Inflammatory macrophage (primary cell): Measurements from ENCODE around the gene SPTBN1.
A peak's percentile ranks its signal among the peaks of the same experiment; 100 is the strongest.

Experiments used
- DNase-seq, 2 donors: peaks; one replicate each; pipeline ENCODE4 v3.0.0-alpha.2; 2020 to 2022

The SPTBN1 gene

GRCh38 chr2:54615832-54616534 is 159.9 kb downstream of the SPTBN1 start:
- DNase-seq: no peak

GRCh38 chr2:54617409-54617808 is 161.3 kb downstream of the SPTBN1 start:
- DNase-seq: no peak

GRCh38 chr2:54618646-54619565 is 162.8 kb downstream of the SPTBN1 start:
- no peak for DNase-seq

- no peak for DNase-seq
Measured at GRCh38 chr2:54619660-54620231, 163.6 kb downstream of the SPTBN1 start.

GRCh38 chr2:54620948-54621347 is 164.8 kb downstream of the SPTBN1 start:
- DNase-seq: no peak

- DNase-seq: no peak
Measured at GRCh38 chr2:54624591-54625071, 168.5 kb downstream of the SPTBN1 start.

GRCh38 chr2:54626131-54626530 is 170.0 kb downstream of the SPTBN1 start:
- DNase-seq: no peak

- DNase-seq: no peak
Measured at GRCh38 chr2:54626884-54627283, 170.8 kb downstream of the SPTBN1 start.

- DNase-seq: no peak
Measured at GRCh38 chr2:54627973-54628372, 171.8 kb downstream of the SPTBN1 start.

- DNase-seq: no peak
Measured at GRCh38 chr2:54628418-54628817, 172.3 kb downstream of the SPTBN1 start.

GRCh38 chr2:54628957-54629356 is 172.8 kb downstream of the SPTBN1 start:
- no peak for DNase-seq

GRCh38 chr2:54629390-54629789 is 173.3 kb downstream of the SPTBN1 start:
- DNase-seq: no peak

GRCh38 chr2:54629914-54630857 is 174.1 kb downstream of the SPTBN1 start:
- DNase-seq: peak; percentile 18 to 60

- no peak for DNase-seq
Measured at GRCh38 chr2:54630858-54631497, 174.9 kb downstream of the SPTBN1 start.

- DNase-seq: no peak
Measured at GRCh38 chr2:54631755-54632154, 175.6 kb downstream of the SPTBN1 start.

- no peak for DNase-seq
Measured at GRCh38 chr2:54632733-54633692, 176.9 kb downstream of the SPTBN1 start.

GRCh38 chr2:54634021-54634420 is 177.9 kb downstream of the SPTBN1 start:
- DNase-seq: no peak

- peak in 1 of 2 donors; percentile 59 for DNase-seq
Measured at GRCh38 chr2:54634564-54635511, 178.7 kb downstream of the SPTBN1 start.

- DNase-seq: no peak
Measured at GRCh38 chr2:54635554-54636152, 179.5 kb downstream of the SPTBN1 start.
